Stomach (tissue), 9 donors: ENCODE results near the gene KLHL18. TPM values are rescaled to one million over a fixed set of nuclear protein-coding genes. Genes with fewer than 3 reads are reported as not detected.

Experiments used
- DNase-seq, 2 donors: peaks; one replicate each; pipeline versions ENCODE4 v3.0.0 to v3.0.0-alpha.2; 2013 to 2019
- H3K27ac ChIP-seq, 5 donors: fragments of 200-600 bp in 4 of 5; sonication (generic) in 4 of 5; one replicate each; pipeline ENCODE4 v1.5.1; 2013 to 2019; ENCODE audit warnings: mild to moderate bottlenecking in 1 of 5, moderate library complexity in 1 of 5
- H3K27me3 ChIP-seq, 3 donors: fragments of 200-600 bp; sonication (generic); one replicate each; pipeline ENCODE4 v1.5.1; 2017 to 2019; ENCODE audit warnings: mixed run types in 1 of 3
- H3K36me3 ChIP-seq, 4 donors: fragments of 200-600 bp; sonication (generic); 1 replicate in 3 of 4; 2 replicates in 1 of 4; pipeline ENCODE4 v1.5.1; 2016 to 2019
- H3K4me1 ChIP-seq, 4 donors: fragments of 200-600 bp; sonication (generic); one replicate each; pipeline ENCODE4 v1.5.1; 2016 to 2019
- H3K4me3 ChIP-seq, 4 donors: fragments of 200-600 bp; sonication (generic) in 3 of 4; one replicate each; pipeline ENCODE4 v1.5.1; 2016 to 2019; ENCODE audit warnings: mild to moderate bottlenecking in 1 of 4
- H3K9me3 ChIP-seq, 4 donors: fragments of 200-600 bp; sonication (generic); one replicate each; pipeline ENCODE4 v1.5.1; 2016 to 2019
- CTCF ChIP-seq, 7 experiments: fragments of 450-650 bp in 4 of 7; fragments of 200-600 bp in 3 of 7; sonication (generic) in 3 of 7; IDR thresholded peaks; one replicate each; pipeline ENCODE4 v1.5.1; 2016 to 2019; ENCODE audit warnings: antibody characterized with exemption in 7 of 7, control low read depth in 2 of 7, mild to moderate bottlenecking in 1 of 7
- EP300 ChIP-seq: sonication (generic); formaldehyde crosslinking; IDR thresholded peaks from one replicate; pipeline ENCODE4 v1.6.1; 2017; ENCODE audit warnings: antibody characterized with exemption
- POLR2A ChIP-seq, 4 donors: fragments of 450-650 bp; IDR thresholded peaks; one replicate each; pipeline ENCODE4 v1.6.1; 2016; ENCODE audit warnings: antibody characterized with exemption in 4 of 4, control low read depth in 2 of 4, mild to moderate bottlenecking in 1 of 4, moderate library complexity in 1 of 4
- POLR2AphosphoS5 ChIP-seq, 3 donors: sonication (generic); formaldehyde crosslinking; IDR thresholded peaks; one replicate each; pipeline ENCODE4 v1.6.1; 2016; ENCODE audit warnings: antibody characterized with exemption in 3 of 3
- WGBS, 5 donors: extraction: QIAGEN DNeasy Blood & Tissue Kit in 3 of 5; methylation state at CpG; one replicate each; pipeline versions ENCODE4 v1.1.5 to v1.1.7; 2013 to 2018; 5-methylcytosine and 5-hydroxymethylcytosine counted together
- intact Hi-C: fragments of 100-400 bp; cut with DNase I; formaldehyde crosslinking; loops from one replicate; pipeline ENCODE4 v1.15.1; 2023; ENCODE audit warnings: low total_unique reads
- polyA plus RNA-seq, 3 donors: library from polyadenylated mRNA; stranded (reverse); fragments of 200-250 nt; gene quantifications; one replicate each; pipeline ENCODE4 v1.2.3, GENCODE V29; 2013
- total RNA-seq, 5 donors: library from RNA; depleted of rRNA; stranded (reverse); fragments of >200 nt; gene quantifications; one replicate each; pipeline versions ENCODE4 v1.1.0 to v1.2.3, GENCODE V29; 2014 to 2016
- donor health status: healthy with polysubstance abuse.
- donor health status: Bipolar disorder and iron deficiency.
- donor health status: healthy.

The KLHL18 gene
- total and polyA plus RNA-seq, 8 donors, result 7.6 to 29.8 (median 17.6) TPM

- whole genome bisulfite sequencing, 5 donors, result 93 to 95% (median 95%) methylated on average over 4 of the region's 4 CpGs
- Histone ChIP-seq H3K4me1 (peaks cover 0 to 11% (median 4%) of the 10 kb centered on the region in 4 donors), H3K27me3 (no peaks in the 10 kb centered on the region), H3K9me3 (no peaks in the 10 kb centered on the region), H3K36me3 (peaks cover 0 to 26% (median 8%) of the 10 kb centered on the region in 4 donors), H3K27ac (no peak overlapping the region), H3K4me3 (no peak overlapping the region)
- intact Hi-C loops, result no loop called here
- DNase-seq, result no peak
- TF ChIP-seq POLR2A (IDR thresholded peaks at IDR 0.05) (no peak), POLR2AphosphoS5 (IDR thresholded peaks at IDR 0.05) (no peak), EP300 (no peak), CTCF (IDR thresholded peaks at IDR 0.05) (no peak)
Observed at GRCh38 chr3:47270526-47270925, 12.2 kb upstream of the KLHL18 start.

GRCh38 chr3:47273564-47273963 is 9.2 kb upstream of the KLHL18 start:
- H3K36me3 ChIP-seq, result peaks cover 0 to 26% (median 15%) of the 10 kb centered on the region in 4 donors
- intact Hi-C loops, result no loop called here
- 84 to 91% (median 87%) methylated on average over 5 of the region's 5 CpGs for WGBS, 5 donors
- H3K27ac ChIP-seq, result no peak overlapping the region
- no peaks in the 10 kb centered on the region for H3K4me1 ChIP-seq
- H3K9me3 ChIP-seq, result no peaks in the 10 kb centered on the region
- DNase-seq, result no peak
- no peak overlapping the region for H3K4me3 ChIP-seq
- no peak for TF ChIP-seq CTCF (IDR thresholded peaks at IDR 0.05)
- TF ChIP-seq POLR2AphosphoS5 (IDR thresholded peaks at IDR 0.05), result no peak
- TF ChIP-seq POLR2A (IDR thresholded peaks at IDR 0.05), result no peak
- no peak for TF ChIP-seq EP300
- no peaks in the 10 kb centered on the region for H3K27me3 ChIP-seq

- Histone ChIP-seq H3K27ac (no peak overlapping the region), H3K4me1 (no peaks in the 10 kb centered on the region), H3K9me3 (no peaks in the 10 kb centered on the region), H3K36me3 (peaks cover 0 to 26% (median 15%) of the 10 kb centered on the region in 4 donors), H3K27me3 (no peaks in the 10 kb centered on the region), H3K4me3 (no peak overlapping the region)
- no peak for DNase-seq
- intact Hi-C loops, result no loop called here
- TF ChIP-seq POLR2A (IDR thresholded peaks at IDR 0.05), result no peak
- WGBS, 5 donors, result 87 to 96% (median 93%) methylated on average over 2 of the region's 2 CpGs
Observed at GRCh38 chr3:47274652-47275051, 8.1 kb upstream of the KLHL18 start.

- no peak overlapping the region for H3K4me3 ChIP-seq
- WGBS, 5 donors, result 69 to 85% (median 83%) methylated on average over 4 of the region's 4 CpGs
- no peak for DNase-seq
- no peaks in the 10 kb centered on the region for H3K9me3 ChIP-seq
- H3K36me3 ChIP-seq, result peaks cover 0 to 26% (median 14%) of the 10 kb centered on the region in 4 donors
- peaks cover 5 to 9% (median 8%) of the 10 kb centered on the region in 4 donors for H3K4me1 ChIP-seq
- H3K27ac ChIP-seq, result no peak overlapping the region
- TF ChIP-seq EP300 (no peak), POLR2A (IDR thresholded peaks at IDR 0.05) (no peak), CTCF (IDR thresholded peaks at IDR 0.05) (no peak), POLR2AphosphoS5 (IDR thresholded peaks at IDR 0.05) (no peak)
- intact Hi-C loops, result no loop called here
- H3K27me3 ChIP-seq, result no peaks in the 10 kb centered on the region
Observed at GRCh38 chr3:47276558-47276957, 6.2 kb upstream of the KLHL18 start.

GRCh38 chr3:47280519-47280918 is 2.2 kb upstream of the KLHL18 start:
- TF ChIP-seq POLR2A (IDR thresholded peaks at IDR 0.05), result no peak
- no peak for TF ChIP-seq EP300
- H3K27me3 ChIP-seq, result no peaks in the 10 kb centered on the region
- no peak overlapping the region for H3K27ac ChIP-seq
- no peak for DNase-seq
- no peaks in the 10 kb centered on the region for H3K9me3 ChIP-seq
- peaks cover 23 to 39% (median 32%) of the 10 kb centered on the region in 4 donors for H3K4me1 ChIP-seq
- H3K4me3 ChIP-seq, result no peak overlapping the region
- H3K36me3 ChIP-seq, result peaks cover 0 to 9% (median 2%) of the 10 kb centered on the region in 4 donors
- WGBS, 5 donors, result 90 to 99% (median 96%) methylated on average over 5 of the region's 5 CpGs
- intact Hi-C loops, result no loop called here
